GM12865 (cell line): ENCODE results near the gene NHS.

Experiments
- DNase-seq: peaks from one replicate; pipeline ENCODE4 v3.0.0; 2010; ENCODE audit warnings: low read depth
- H3K4me3 ChIP-seq: 2 replicates; pipeline ENCODE4 v1.5.1; 2011; ENCODE audit warnings: mild to moderate bottlenecking, low read depth, low read length, control low read depth
- CTCF ChIP-seq: IDR thresholded peaks from 2 replicates; pipeline ENCODE4 v1.5.1; 2011; ENCODE audit warnings: low read length, control low read depth, low read depth, inconsistent platforms; ENCODE audit not compliant: insufficient read depth; ENCODE audit errors: missing control alignments

The NHS gene

GRCh38 chrX:17632942-17633341 lies 257.9 kb downstream of the NHS start:
- peak; percentile 34 for DNase-seq
- no peak for TF ChIP-seq CTCF

GRCh38 chrX:17633546-17633945 lies 258.5 kb downstream of the NHS start:
- TF ChIP-seq CTCF = no peak
- peak overlapping the region; percentile 10; the same call in 1 of the 2 replicates for H3K4me3 ChIP-seq
- DNase-seq = no peak

More at GRCh38 chrX:17632942-17633341, 257.9 kb downstream of the NHS start:
- peak overlapping the region; percentile 11; the same call in 1 of the 2 replicates for H3K4me3 ChIP-seq

- no peak for DNase-seq
- no peak for TF ChIP-seq CTCF
- no peak overlapping the region for H3K4me3 ChIP-seq
Observed at GRCh38 chrX:17634542-17635207, 259.7 kb downstream of the NHS start.

DNA sequence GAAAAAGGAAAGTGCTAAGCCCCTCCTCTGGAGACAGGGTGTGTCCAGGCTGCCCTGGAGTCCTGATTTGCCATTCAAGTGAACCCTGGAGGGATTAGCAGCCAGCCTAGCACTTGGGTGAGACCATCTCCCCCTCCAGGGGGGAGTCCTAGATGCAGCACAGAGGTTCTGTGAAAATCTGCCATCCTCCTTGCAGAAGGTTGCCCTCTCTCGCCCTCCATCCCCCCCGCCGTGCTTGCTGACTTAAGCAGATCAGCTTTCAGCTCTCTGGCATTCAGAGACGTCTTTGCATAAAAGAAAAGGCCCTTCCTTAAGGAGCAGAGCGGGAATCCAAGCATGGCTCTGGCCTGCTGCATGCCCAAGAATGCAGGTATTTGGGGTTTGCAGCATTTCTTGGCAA lies 260.2 kb downstream of the NHS start:
- no peak overlapping the region for H3K4me3 ChIP-seq
- TF ChIP-seq CTCF = no peak
- DNase-seq = no peak

GRCh38 chrX:17637235-17637634 lies 262.2 kb downstream of the NHS start:
- H3K4me3 ChIP-seq = no peak overlapping the region
- DNase-seq = no peak
- TF ChIP-seq CTCF = no peak

DNA sequence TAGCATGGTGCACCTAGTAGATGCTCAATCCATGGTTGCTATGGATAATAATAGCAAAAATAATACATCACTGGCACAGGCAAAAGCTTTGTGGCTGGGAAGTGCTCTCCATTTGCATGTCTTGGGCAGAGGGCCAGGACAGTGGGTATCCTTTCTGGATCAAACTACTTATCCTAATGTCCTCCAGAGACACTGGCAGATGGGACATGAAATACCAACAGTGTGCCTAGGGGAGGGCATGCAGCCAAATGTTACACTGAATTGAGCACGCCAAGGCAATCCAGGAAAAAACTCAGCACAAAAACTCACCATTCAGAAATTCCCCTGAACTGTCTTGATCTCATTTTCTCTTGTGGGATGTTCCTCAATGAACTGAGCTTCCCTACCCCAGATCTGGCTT lies 263.7 kb downstream of the NHS start:
- DNase-seq = no peak
- no peak overlapping the region for H3K4me3 ChIP-seq
- TF ChIP-seq CTCF = no peak

GRCh38 chrX:17642891-17643290 lies 267.9 kb downstream of the NHS start:
- no peak for DNase-seq

More at GRCh38 chrX:17642891-17643290, 267.9 kb downstream of the NHS start:
- no peak overlapping the region for H3K4me3 ChIP-seq
- TF ChIP-seq CTCF = no peak
